H1 (cell line): ENCODE results near the gene OR52K2. TPM values are rescaled to one million over a fixed set of nuclear protein-coding genes. Genes with fewer than 3 reads are reported as not detected.

Source experiments
- CTCF ChIA-PET: fragments of 300-600 bp; sonication (Branson Sonifier 250); formaldehyde crosslinking; loops from one replicate; lab custom pipeline; 2021; ENCODE audit not compliant: partially characterized antibody; lab: Charles Lee
- POLR2A ChIA-PET: fragments of 300-600 bp; sonication (Branson Sonifier 250); formaldehyde crosslinking; loops from one replicate; lab custom pipeline; 2021; ENCODE audit warnings: inconsistent platforms; ENCODE audit not compliant: partially characterized antibody; lab: Charles Lee
- DNase-seq, 2 experiments: peaks; one replicate each; pipeline versions ENCODE4 v3.0.0 to v3.0.0-alpha.2; 2010 to 2022; ENCODE audit warnings: low spot score in 2 of 2, low read depth in 1 of 2, mixed read lengths in 1 of 2
- FAIRE-seq: peaks from 2 replicates; lab custom pipeline; 2011; peaks lifted over from hg19 to GRCh38; lab: Jason Lieb, UNC
- H2AFZ ChIP-seq: 2 replicates; pipeline ENCODE4 v1.8.1; 2012; ENCODE audit warnings: low read length, inconsistent platforms
- H2AK5ac ChIP-seq: 2 replicates; pipeline ENCODE4 v1.6.1; 2013; ENCODE audit warnings: low read depth, low read length
- H2BK120ac ChIP-seq: replicated peaks from 2 replicates; pipeline ENCODE3; 2013; ENCODE audit warnings: low read depth, low read length, inconsistent platforms
- H2BK12ac ChIP-seq: 2 replicates; pipeline ENCODE4 v1.6.1; 2013; ENCODE audit warnings: low read depth, low read length
- H2BK15ac ChIP-seq: 2 replicates; pipeline ENCODE4 v1.6.1; 2013; ENCODE audit warnings: low read length
- H2BK20ac ChIP-seq: 2 replicates; pipeline ENCODE4 v1.6.1; 2013; ENCODE audit warnings: low read length
- H2BK5ac ChIP-seq: 2 replicates; pipeline ENCODE4 v1.6.1; 2013; ENCODE audit warnings: low read depth, low read length
- H3K14ac ChIP-seq: 2 replicates; pipeline ENCODE4 v1.6.1; 2013; ENCODE audit warnings: inconsistent platforms; ENCODE audit not compliant: insufficient read length
- H3K18ac ChIP-seq: 2 replicates; pipeline ENCODE4 v1.6.1; 2013; ENCODE audit warnings: low read length; ENCODE audit errors: extremely low read depth
- H3K23ac ChIP-seq: 2 replicates; pipeline ENCODE4 v1.6.1; 2013; ENCODE audit warnings: inconsistent platforms; ENCODE audit not compliant: insufficient read length
- H3K23me2 ChIP-seq: 2 replicates; pipeline ENCODE4 v1.6.1; 2013; ENCODE audit warnings: low read depth, low read length
- H3K27ac ChIP-seq: 2 replicates; pipeline ENCODE4 v1.6.1; 2011; ENCODE audit warnings: low read depth, low read length, inconsistent platforms
- H3K27me3 ChIP-seq, 4 experiments: replicated peaks in 1 of 4; 1 replicate in 1 of 4; 2 replicates in 3 of 4; pipeline versions ENCODE4 v1.6.1 to v1.8.1; 2011 to 2013; ENCODE audit warnings: low read length in 3 of 4, mild to moderate bottlenecking in 3 of 4, inconsistent platforms in 2 of 4, mixed read lengths in 2 of 4, moderate library complexity in 1 of 4; ENCODE audit not compliant: control insufficient read depth in 3 of 4, insufficient read depth in 3 of 4; ENCODE audit errors: extremely low read depth in 1 of 4
- H3K36me3 ChIP-seq, 4 experiments: 2 replicates each; pipeline versions ENCODE4 v1.6.1 to v1.8.1; 2011 to 2013; ENCODE audit warnings: mild to moderate bottlenecking in 4 of 4, low read length in 3 of 4, moderate library complexity in 2 of 4, control low read depth in 1 of 4, inconsistent platforms in 1 of 4; ENCODE audit not compliant: insufficient read depth in 4 of 4, control insufficient read depth in 2 of 4
- H3K4ac ChIP-seq: replicated peaks from 2 replicates; pipeline ENCODE3; 2013; ENCODE audit warnings: low read length, low read depth, mixed read lengths, inconsistent platforms; ENCODE audit not compliant: insufficient read length
- H3K4me1 ChIP-seq, 4 experiments: replicated peaks in 1 of 4; 1 replicate in 1 of 4; 2 replicates in 3 of 4; pipeline versions ENCODE4 v1.6.1 to v1.8.1; 2011 to 2013; ENCODE audit warnings: low read length in 3 of 4, inconsistent platforms in 2 of 4, mixed read lengths in 1 of 4; ENCODE audit not compliant: insufficient read depth in 4 of 4, control insufficient read depth in 3 of 4
- H3K4me2 ChIP-seq, 2 experiments: 2 replicates each; pipeline versions ENCODE4 v1.6.1 to v1.8.1; 2011 to 2013; ENCODE audit warnings: low read depth in 2 of 2, low read length in 2 of 2, control low read depth in 1 of 2, inconsistent platforms in 1 of 2, mild to moderate bottlenecking in 1 of 2; ENCODE audit not compliant: insufficient read depth in 1 of 2
- H3K4me3 ChIP-seq, 4 experiments: fragments of 200-600, 300-600 bp in 1 of 4; sonication (generic), shearing (Covaris generic), sonication (Bioruptor Twin) in 1 of 4; 2 replicates each; pipeline versions ENCODE4 v1.5.1 to v1.8.1; 2011 to 2016; ENCODE audit warnings: low read length in 4 of 4, low read depth in 3 of 4, control low read depth in 2 of 4, inconsistent platforms in 2 of 4, mild to moderate bottlenecking in 2 of 4, mixed read lengths in 1 of 4, moderate library complexity in 1 of 4; ENCODE audit not compliant: insufficient read depth in 2 of 4; ENCODE audit errors: extremely low read depth in 1 of 4
- H3K56ac ChIP-seq: replicated peaks from 2 replicates; pipeline ENCODE3; 2013; ENCODE audit warnings: low read depth, mild to moderate bottlenecking, mixed read lengths, low read length, inconsistent platforms; ENCODE audit not compliant: insufficient read length
- H3K79me1 ChIP-seq: 2 replicates; pipeline ENCODE4 v1.6.1; 2013; ENCODE audit warnings: low read depth, low read length, control low read depth
- H3K79me2 ChIP-seq, 2 experiments: 2 replicates each; pipeline versions ENCODE4 v1.6.1 to v1.8.1; 2012 to 2013; ENCODE audit warnings: low read length in 2 of 2, mild to moderate bottlenecking in 2 of 2, inconsistent platforms in 1 of 2; ENCODE audit not compliant: insufficient read depth in 2 of 2, control insufficient read depth in 1 of 2
- H3K9ac ChIP-seq, 4 experiments: replicated peaks in 1 of 4; 1 replicate in 1 of 4; 2 replicates in 3 of 4; pipeline versions ENCODE4 v1.6.1 to v1.8.1; 2011 to 2013; ENCODE audit warnings: low read depth in 3 of 4, low read length in 3 of 4, control low read depth in 2 of 4, mild to moderate bottlenecking in 2 of 4, moderate library complexity in 2 of 4, inconsistent platforms in 1 of 4; ENCODE audit errors: extremely low read depth in 1 of 4
- H3K9me3 ChIP-seq, 2 experiments: 2 replicates each; pipeline versions ENCODE4 v1.6.1 to v1.8.1; 2012 to 2013; ENCODE audit warnings: mild to moderate bottlenecking in 2 of 2, moderate library complexity in 2 of 2, control low read depth in 1 of 2, inconsistent platforms in 1 of 2, low read depth in 1 of 2, low read length in 1 of 2, mixed read lengths in 1 of 2; ENCODE audit not compliant: insufficient read depth in 2 of 2
- H4K20me1 ChIP-seq, 2 experiments: replicated peaks in 1 of 2; 2 replicates each; pipeline versions ENCODE3 to v1.8.1; 2011 to 2013; ENCODE audit warnings: inconsistent platforms in 2 of 2, low read length in 2 of 2, mild to moderate bottlenecking in 1 of 2; ENCODE audit not compliant: insufficient read depth in 2 of 2, control insufficient read depth in 1 of 2
- H4K5ac ChIP-seq: 2 replicates; pipeline ENCODE4 v1.6.1; 2013; ENCODE audit warnings: low read length, low read depth, mixed read lengths, inconsistent platforms; ENCODE audit not compliant: insufficient read length
- H4K8ac ChIP-seq: 2 replicates; pipeline ENCODE4 v1.8.0; 2013; ENCODE audit warnings: mild to moderate bottlenecking, moderate library complexity, low read length, inconsistent platforms; ENCODE audit not compliant: insufficient read depth; ENCODE audit errors: extremely low read depth
- H4K91ac ChIP-seq: replicated peaks from 2 replicates; pipeline ENCODE3; 2013; ENCODE audit warnings: low read length, mixed read lengths, inconsistent platforms; ENCODE audit not compliant: insufficient read length
- BRCA1 ChIP-seq: IDR thresholded peaks from 2 replicates; pipeline ENCODE4 v1.6.1; 2012; ENCODE audit warnings: low read depth, low read length, improper control_type of control experiment
- FOSL1 ChIP-seq: IDR thresholded peaks from 2 replicates; pipeline ENCODE4 v1.6.1; 2011; ENCODE audit warnings: mild to moderate bottlenecking, low read depth, low read length, moderate library complexity; ENCODE audit not compliant: insufficient read depth
- polyA plus RNA-seq, 7 experiments: library from polyadenylated mRNA; depleted of rRNA in 3 of 7; stranded (reverse) in 5 of 7; unstranded in 2 of 7; fragments of >200 nt in 5 of 7; fragments of 200-250 nt in 2 of 7; gene quantifications; 1 replicate in 5 of 7; 2 replicates in 1 of 7; 4 replicates in 1 of 7; pipeline versions ENCODE4 v1.2.1 to v1.2.3, GENCODE V29; 2011 to 2013; ENCODE audit warnings: missing spikeins in 2 of 7, mixed read lengths in 2 of 7
- total RNA-seq: library from RNA; stranded (reverse); fragmentation: NEBNext Ultra II Directional; extraction: Animal tissue kit (Norgen Biotek cat#: 25700); gene quantifications from 2 replicates; pipeline ENCODE4 v1.2.1, GENCODE V29; 2021

OR52K2 gene
- total and polyA plus RNA-seq, 2 of the 8 experiments (the other 6 are each of a cell fraction or from before 2014, with no cell fraction given) = not detected

- H3K79me1 ChIP-seq = no peaks in the 10 kb centered on the region
- H3K4ac ChIP-seq = no peak overlapping the region
- H3K36me3 ChIP-seq = no peaks in the 10 kb centered on the region; a peak in 1 of 8 replicates
- no peaks in the 10 kb centered on the region for H3K23me2 ChIP-seq
- H4K8ac ChIP-seq = no peak overlapping the region
- H2BK120ac ChIP-seq = no peak overlapping the region
- H3K4me2 ChIP-seq = no peak overlapping the region
- H3K4me1 ChIP-seq = no peaks in the 10 kb centered on the region
- POLR2A ChIA-PET = no interaction called here
- no peaks in the 10 kb centered on the region for H3K27me3 ChIP-seq
- FAIRE-seq = no peak
- H2BK5ac ChIP-seq = no peak overlapping the region
- no peak overlapping the region for H3K23ac ChIP-seq
- no peak overlapping the region for H3K9ac ChIP-seq
- no peak overlapping the region for H4K91ac ChIP-seq
- H3K56ac ChIP-seq = no peak overlapping the region
- H3K14ac ChIP-seq = no peak overlapping the region
- H2BK20ac ChIP-seq = no peak overlapping the region
- peaks cover 5 to 10% of the 10 kb centered on the region in 2 experiments; a peak in 3 of 4 replicates for H3K9me3 ChIP-seq
- no peak overlapping the region for H2BK15ac ChIP-seq
- no peak overlapping the region for H2AK5ac ChIP-seq
- no peak overlapping the region for H3K18ac ChIP-seq
- no peak overlapping the region for H3K27ac ChIP-seq
- H2BK12ac ChIP-seq = no peak overlapping the region
- no peaks in the 10 kb centered on the region for H4K20me1 ChIP-seq
- H3K4me3 ChIP-seq = no peak overlapping the region
- no peak overlapping the region for H4K5ac ChIP-seq
- no peaks in the 10 kb centered on the region for H3K79me2 ChIP-seq
- DNase-seq = no peak
- no peak overlapping the region for H2AFZ ChIP-seq
- CTCF ChIA-PET = no interaction called here
- TF ChIP-seq BRCA1 (no peak), FOSL1 (no peak)
Observed at GRCh38 chr11:4454021-4454420, 4.9 kb downstream of the OR52K2 start.
